H1 (cell line): ENCODE measurements around the gene BEAN1. TPM values are rescaled to one million over a fixed set of nuclear protein-coding genes. Genes with fewer than 3 reads are reported as not detected.

Source experiments
- CTCF ChIA-PET: fragments of 300-600 bp; sonication (Branson Sonifier 250); formaldehyde crosslinking; loops from one replicate; lab custom pipeline; 2021; ENCODE audit not compliant: partially characterized antibody; lab: Charles Lee
- POLR2A ChIA-PET: fragments of 300-600 bp; sonication (Branson Sonifier 250); formaldehyde crosslinking; loops from one replicate; lab custom pipeline; 2021; ENCODE audit warnings: inconsistent platforms; ENCODE audit not compliant: partially characterized antibody; lab: Charles Lee
- DNase-seq, 2 experiments: peaks; one replicate each; pipeline versions ENCODE4 v3.0.0 to v3.0.0-alpha.2; 2010 to 2022; ENCODE audit warnings: low spot score in 2 of 2, low read depth in 1 of 2, mixed read lengths in 1 of 2
- FAIRE-seq: peaks from 2 replicates; lab custom pipeline; 2011; peaks lifted over from hg19 to GRCh38; lab: Jason Lieb, UNC
- H2AFZ ChIP-seq: 2 replicates; pipeline ENCODE4 v1.8.1; 2012; ENCODE audit warnings: low read length, inconsistent platforms
- H2AK5ac ChIP-seq: 2 replicates; pipeline ENCODE4 v1.6.1; 2013; ENCODE audit warnings: low read depth, low read length
- H2BK120ac ChIP-seq: replicated peaks from 2 replicates; pipeline ENCODE3; 2013; ENCODE audit warnings: low read depth, low read length, inconsistent platforms
- H2BK12ac ChIP-seq: 2 replicates; pipeline ENCODE4 v1.6.1; 2013; ENCODE audit warnings: low read depth, low read length
- H2BK15ac ChIP-seq: 2 replicates; pipeline ENCODE4 v1.6.1; 2013; ENCODE audit warnings: low read length
- H2BK20ac ChIP-seq: 2 replicates; pipeline ENCODE4 v1.6.1; 2013; ENCODE audit warnings: low read length
- H2BK5ac ChIP-seq: 2 replicates; pipeline ENCODE4 v1.6.1; 2013; ENCODE audit warnings: low read depth, low read length
- H3K14ac ChIP-seq: 2 replicates; pipeline ENCODE4 v1.6.1; 2013; ENCODE audit warnings: inconsistent platforms; ENCODE audit not compliant: insufficient read length
- H3K18ac ChIP-seq: 2 replicates; pipeline ENCODE4 v1.6.1; 2013; ENCODE audit warnings: low read length; ENCODE audit errors: extremely low read depth
- H3K23ac ChIP-seq: 2 replicates; pipeline ENCODE4 v1.6.1; 2013; ENCODE audit warnings: inconsistent platforms; ENCODE audit not compliant: insufficient read length
- H3K23me2 ChIP-seq: 2 replicates; pipeline ENCODE4 v1.6.1; 2013; ENCODE audit warnings: low read depth, low read length
- H3K27ac ChIP-seq: 2 replicates; pipeline ENCODE4 v1.6.1; 2011; ENCODE audit warnings: low read depth, low read length, inconsistent platforms
- H3K27me3 ChIP-seq, 4 experiments: replicated peaks in 1 of 4; 1 replicate in 1 of 4; 2 replicates in 3 of 4; pipeline versions ENCODE4 v1.6.1 to v1.8.1; 2011 to 2013; ENCODE audit warnings: low read length in 3 of 4, mild to moderate bottlenecking in 3 of 4, inconsistent platforms in 2 of 4, mixed read lengths in 2 of 4, moderate library complexity in 1 of 4; ENCODE audit not compliant: control insufficient read depth in 3 of 4, insufficient read depth in 3 of 4; ENCODE audit errors: extremely low read depth in 1 of 4
- H3K36me3 ChIP-seq, 4 experiments: 2 replicates each; pipeline versions ENCODE4 v1.6.1 to v1.8.1; 2011 to 2013; ENCODE audit warnings: mild to moderate bottlenecking in 4 of 4, low read length in 3 of 4, moderate library complexity in 2 of 4, control low read depth in 1 of 4, inconsistent platforms in 1 of 4; ENCODE audit not compliant: insufficient read depth in 4 of 4, control insufficient read depth in 2 of 4
- H3K4ac ChIP-seq: replicated peaks from 2 replicates; pipeline ENCODE3; 2013; ENCODE audit warnings: low read length, low read depth, mixed read lengths, inconsistent platforms; ENCODE audit not compliant: insufficient read length
- H3K4me1 ChIP-seq, 4 experiments: replicated peaks in 1 of 4; 1 replicate in 1 of 4; 2 replicates in 3 of 4; pipeline versions ENCODE4 v1.6.1 to v1.8.1; 2011 to 2013; ENCODE audit warnings: low read length in 3 of 4, inconsistent platforms in 2 of 4, mixed read lengths in 1 of 4; ENCODE audit not compliant: insufficient read depth in 4 of 4, control insufficient read depth in 3 of 4
- H3K4me2 ChIP-seq, 2 experiments: 2 replicates each; pipeline versions ENCODE4 v1.6.1 to v1.8.1; 2011 to 2013; ENCODE audit warnings: low read depth in 2 of 2, low read length in 2 of 2, control low read depth in 1 of 2, inconsistent platforms in 1 of 2, mild to moderate bottlenecking in 1 of 2; ENCODE audit not compliant: insufficient read depth in 1 of 2
- H3K4me3 ChIP-seq, 4 experiments: fragments of 200-600, 300-600 bp in 1 of 4; sonication (generic), shearing (Covaris generic), sonication (Bioruptor Twin) in 1 of 4; 2 replicates each; pipeline versions ENCODE4 v1.5.1 to v1.8.1; 2011 to 2016; ENCODE audit warnings: low read length in 4 of 4, low read depth in 3 of 4, control low read depth in 2 of 4, inconsistent platforms in 2 of 4, mild to moderate bottlenecking in 2 of 4, mixed read lengths in 1 of 4, moderate library complexity in 1 of 4; ENCODE audit not compliant: insufficient read depth in 2 of 4; ENCODE audit errors: extremely low read depth in 1 of 4
- H3K56ac ChIP-seq: replicated peaks from 2 replicates; pipeline ENCODE3; 2013; ENCODE audit warnings: low read depth, mild to moderate bottlenecking, mixed read lengths, low read length, inconsistent platforms; ENCODE audit not compliant: insufficient read length
- H3K79me1 ChIP-seq: 2 replicates; pipeline ENCODE4 v1.6.1; 2013; ENCODE audit warnings: low read depth, low read length, control low read depth
- H3K79me2 ChIP-seq, 2 experiments: 2 replicates each; pipeline versions ENCODE4 v1.6.1 to v1.8.1; 2012 to 2013; ENCODE audit warnings: low read length in 2 of 2, mild to moderate bottlenecking in 2 of 2, inconsistent platforms in 1 of 2; ENCODE audit not compliant: insufficient read depth in 2 of 2, control insufficient read depth in 1 of 2
- H3K9ac ChIP-seq, 4 experiments: replicated peaks in 1 of 4; 1 replicate in 1 of 4; 2 replicates in 3 of 4; pipeline versions ENCODE4 v1.6.1 to v1.8.1; 2011 to 2013; ENCODE audit warnings: low read depth in 3 of 4, low read length in 3 of 4, control low read depth in 2 of 4, mild to moderate bottlenecking in 2 of 4, moderate library complexity in 2 of 4, inconsistent platforms in 1 of 4; ENCODE audit errors: extremely low read depth in 1 of 4
- H3K9me3 ChIP-seq, 2 experiments: 2 replicates each; pipeline versions ENCODE4 v1.6.1 to v1.8.1; 2012 to 2013; ENCODE audit warnings: mild to moderate bottlenecking in 2 of 2, moderate library complexity in 2 of 2, control low read depth in 1 of 2, inconsistent platforms in 1 of 2, low read depth in 1 of 2, low read length in 1 of 2, mixed read lengths in 1 of 2; ENCODE audit not compliant: insufficient read depth in 2 of 2
- H4K20me1 ChIP-seq, 2 experiments: replicated peaks in 1 of 2; 2 replicates each; pipeline versions ENCODE3 to v1.8.1; 2011 to 2013; ENCODE audit warnings: inconsistent platforms in 2 of 2, low read length in 2 of 2, mild to moderate bottlenecking in 1 of 2; ENCODE audit not compliant: insufficient read depth in 2 of 2, control insufficient read depth in 1 of 2
- H4K5ac ChIP-seq: 2 replicates; pipeline ENCODE4 v1.6.1; 2013; ENCODE audit warnings: low read length, low read depth, mixed read lengths, inconsistent platforms; ENCODE audit not compliant: insufficient read length
- H4K8ac ChIP-seq: 2 replicates; pipeline ENCODE4 v1.8.0; 2013; ENCODE audit warnings: mild to moderate bottlenecking, moderate library complexity, low read length, inconsistent platforms; ENCODE audit not compliant: insufficient read depth; ENCODE audit errors: extremely low read depth
- H4K91ac ChIP-seq: replicated peaks from 2 replicates; pipeline ENCODE3; 2013; ENCODE audit warnings: low read length, mixed read lengths, inconsistent platforms; ENCODE audit not compliant: insufficient read length
- CBX5 ChIP-seq: fragments of 300-800, 300-1000 bp; sonication (generic); IDR thresholded peaks from 2 replicates; pipeline ENCODE4 v1.7.1; 2016; ENCODE audit warnings: antibody characterized with exemption, low read length, low read depth
- CBX8 ChIP-seq: fragments of 300-800, 300-1000 bp; sonication (generic); IDR thresholded peaks from 2 replicates; pipeline ENCODE4 v1.7.1; 2016; ENCODE audit warnings: low read depth, low read length, borderline replicate concordance
- CREB1 ChIP-seq: IDR thresholded peaks from 2 replicates; pipeline ENCODE4 v1.6.1; 2012; ENCODE audit warnings: inconsistent platforms
- FOSL1 ChIP-seq: IDR thresholded peaks from 2 replicates; pipeline ENCODE4 v1.6.1; 2011; ENCODE audit warnings: mild to moderate bottlenecking, low read depth, low read length, moderate library complexity; ENCODE audit not compliant: insufficient read depth
- HDAC2 ChIP-seq, 2 experiments: fragments of 300-600 bp in 1 of 2; sonication (generic) in 1 of 2; IDR thresholded peaks; 2 replicates each; pipeline ENCODE4 v1.6.1; 2011 to 2012; ENCODE audit warnings: low read depth in 2 of 2, low read length in 2 of 2, mild to moderate bottlenecking in 2 of 2, moderate library complexity in 2 of 2, borderline replicate concordance in 1 of 2, inconsistent platforms in 1 of 2
- KDM5A ChIP-seq: fragments of 200-600 bp; IDR thresholded peaks from 2 replicates; pipeline ENCODE4 v1.7.1; 2012; ENCODE audit warnings: mild to moderate bottlenecking, low read length, inconsistent platforms, mixed read lengths
- RNF2 ChIP-seq: fragments of 200-900, 300-1000 bp; sonication (generic); IDR thresholded peaks from 2 replicates; pipeline ENCODE4 v1.7.1; 2016; ENCODE audit warnings: borderline replicate concordance, low read depth, mild to moderate bottlenecking, antibody characterized with exemption, low read length; ENCODE audit not compliant: poor library complexity, severe bottlenecking; ENCODE audit errors: missing control alignments
- SP4 ChIP-seq: IDR thresholded peaks from 2 replicates; pipeline ENCODE4 v1.6.1; 2012; ENCODE audit warnings: low read length, inconsistent platforms
- TAF1 ChIP-seq: IDR thresholded peaks from 2 replicates; pipeline ENCODE4 v1.6.1; 2011; ENCODE audit warnings: mild to moderate bottlenecking, low read depth, low read length
- YY1 ChIP-seq: IDR thresholded peaks from 2 replicates; pipeline ENCODE4 v1.6.1; 2011; ENCODE audit warnings: low read depth, mild to moderate bottlenecking, low read length
- ZNF274 ChIP-seq: IDR thresholded peaks from 2 replicates; pipeline ENCODE4 v1.7.0; 2012; ENCODE audit warnings: low read length, borderline replicate concordance; ENCODE audit errors: extremely low read depth
- WGBS, 2 experiments: shearing (Covaris generic) in 1 of 2; methylation state at CpG; one replicate each; pipeline versions ENCODE4 v1.1.6 to v1.1.7; 2013 to 2015; ENCODE audit warnings: low lambda C conversion rate in 2 of 2, mixed read lengths in 2 of 2, inconsistent platforms in 1 of 2, low coverage in 1 of 2, missing lambda C conversion rate in 1 of 2; ENCODE audit not compliant: insufficient replicate concordance in 2 of 2, insufficient coverage in 1 of 2, insufficient read length in 1 of 2; ENCODE audit errors: extremely low coverage in 1 of 2, missing lambda C conversion rate in 1 of 2; 5-methylcytosine and 5-hydroxymethylcytosine counted together
- polyA plus RNA-seq, 7 experiments: library from polyadenylated mRNA; depleted of rRNA in 3 of 7; stranded (reverse) in 5 of 7; unstranded in 2 of 7; fragments of >200 nt in 5 of 7; fragments of 200-250 nt in 2 of 7; gene quantifications; 1 replicate in 5 of 7; 2 replicates in 1 of 7; 4 replicates in 1 of 7; pipeline versions ENCODE4 v1.2.1 to v1.2.3, GENCODE V29; 2011 to 2013; ENCODE audit warnings: missing spikeins in 2 of 7, mixed read lengths in 2 of 7
- total RNA-seq: library from RNA; stranded (reverse); fragmentation: NEBNext Ultra II Directional; extraction: Animal tissue kit (Norgen Biotek cat#: 25700); gene quantifications from 2 replicates; pipeline ENCODE4 v1.2.1, GENCODE V29; 2021

BEAN1 gene
- total and polyA plus RNA-seq, 2 of the 8 experiments (the other 6 are each of a cell fraction or from before 2014, with no cell fraction given), result 0.08 TPM; not detected in 1

GRCh38 chr16:66487580-66488275 is 60.6 kb downstream of the BEAN1 start:
- H2BK20ac ChIP-seq, result no peak overlapping the region
- H3K79me1 ChIP-seq, result no peaks in the 10 kb centered on the region
- DNase-seq, result no peak
- no peak overlapping the region for H3K9ac ChIP-seq
- H3K4me2 ChIP-seq, result no peak overlapping the region
- no peak overlapping the region for H3K4me3 ChIP-seq
- H3K18ac ChIP-seq, result no peak overlapping the region
- peaks cover 0 to 3% of the 10 kb centered on the region in 2 experiments; a peak in 1 of 4 replicates for H3K9me3 ChIP-seq
- H3K27me3 ChIP-seq, result no peaks in the 10 kb centered on the region; a peak in 1 of 7 replicates
- no peak overlapping the region for H3K56ac ChIP-seq
- no peaks in the 10 kb centered on the region for H3K79me2 ChIP-seq
- H4K91ac ChIP-seq, result no peak overlapping the region
- H2AFZ ChIP-seq, result no peak overlapping the region
- no peak overlapping the region for H3K14ac ChIP-seq
- no peak overlapping the region for H4K8ac ChIP-seq
- no peak overlapping the region for H3K4ac ChIP-seq
- H3K36me3 ChIP-seq, result no peaks in the 10 kb centered on the region; a peak in 1 of 8 replicates
- peak overlapping the region; percentile 25; the same call in 1 of the 2 replicates for H2BK15ac ChIP-seq
- no peak overlapping the region for H4K5ac ChIP-seq
- no peaks in the 10 kb centered on the region for H4K20me1 ChIP-seq
- H2BK120ac ChIP-seq, result no peak overlapping the region
- ChIA-PET CTCF (interaction anchor here (0.7 to 2.4 kb wide), 12 partner anchors 8 to 122 kb away, joined by 3 to 13 read pairs (median 4); partner anchors contain the start of gene CDH5), POLR2A (no interaction called here)
- no peaks in the 10 kb centered on the region; the same call in 1 of the 2 replicates for H3K23me2 ChIP-seq
- H2BK5ac ChIP-seq, result no peak overlapping the region
- H3K23ac ChIP-seq, result no peak overlapping the region
- FAIRE-seq, result no peak
- no peak overlapping the region for H3K27ac ChIP-seq
- H2BK12ac ChIP-seq, result no peak overlapping the region; the same call in 1 of the 2 replicates
- no peak overlapping the region for H2AK5ac ChIP-seq
- H3K4me1 ChIP-seq, result peaks cover 0 to 4% (median 2%) of the 10 kb centered on the region in 4 experiments; a peak in 3 of 7 replicates
- WGBS, 2 experiments, result 77% methylated on average over 5 of the region's 5 CpGs; no CpG with 5 or more reads in 1 of the 2 experiments
- TF ChIP-seq KDM5A (no peak), CREB1 (no peak), YY1 (no peak), CBX8 (no peak), TAF1 (no peak), RNF2 (no peak), SP4 (no peak), FOSL1 (no peak), ZNF274 (no peak), HDAC2 (IDR thresholded peaks at IDR 0.05; ENCODE audit: borderline replicate concordance in 1 of 2, low read depth in 2 of 2, low read length in 2 of 2) (no peak), CBX5 (no peak)
